ENCODE measurements around the gene FAM222A.
A peak's percentile ranks its signal among the peaks of the same experiment; 100 is the strongest.

FAM222A gene

GRCh38 chr12:109777544-109777943 lies 63.9 kb downstream of the FAM222A start:
- peak; percentile 43 for DNase-seq (ENCODE audit: low read depth)
- no peak for TF ChIP-seq CTCF (IDR thresholded peaks at IDR 0.05; ENCODE audit: low read depth, low read length, missing control alignments)
- no peak overlapping the region for H3K4me3 ChIP-seq (ENCODE audit: low read depth, low read length)

- no peak for TF ChIP-seq CTCF (IDR thresholded peaks at IDR 0.05; ENCODE audit: low read depth, low read length, missing control alignments)
- H3K4me3 ChIP-seq (ENCODE audit: low read depth, low read length), result no peak overlapping the region
- DNase-seq (ENCODE audit: low read depth), result no peak
Measured at GRCh38 chr12:109778684-109779083, 65.1 kb downstream of the FAM222A start.

DNA sequence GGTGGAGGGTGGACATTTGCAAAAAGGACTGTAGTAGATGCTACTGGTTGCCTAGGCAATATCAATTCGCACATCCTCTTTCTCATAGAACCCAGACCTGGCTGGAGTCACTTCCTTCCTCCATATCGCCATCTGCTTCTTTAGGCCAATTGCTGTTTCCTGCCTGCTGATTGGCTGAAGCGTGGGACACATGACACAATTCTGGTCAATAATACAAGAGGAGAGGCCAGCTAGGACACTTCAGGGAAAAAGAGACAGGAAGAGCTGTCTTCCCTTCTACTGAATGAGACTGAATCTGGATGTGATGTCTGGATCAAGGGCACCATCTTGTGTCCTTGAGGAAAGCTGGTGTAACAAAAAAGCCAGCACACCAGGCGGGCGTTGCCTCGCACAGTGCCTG lies 65.8 kb downstream of the FAM222A start:
- H3K4me3 ChIP-seq (ENCODE audit: low read depth, low read length), result no peak overlapping the region
- TF ChIP-seq CTCF (IDR thresholded peaks at IDR 0.05; ENCODE audit: low read depth, low read length, missing control alignments), result no peak
- DNase-seq (ENCODE audit: low read depth), result no peak

- no peak for TF ChIP-seq CTCF (IDR thresholded peaks at IDR 0.05; ENCODE audit: low read depth, low read length, missing control alignments)
- H3K4me3 ChIP-seq (ENCODE audit: low read depth, low read length), result no peak overlapping the region
- DNase-seq (ENCODE audit: low read depth), result no peak
Measured at GRCh38 chr12:109781668-109782325, 68.2 kb downstream of the FAM222A start.

DNA sequence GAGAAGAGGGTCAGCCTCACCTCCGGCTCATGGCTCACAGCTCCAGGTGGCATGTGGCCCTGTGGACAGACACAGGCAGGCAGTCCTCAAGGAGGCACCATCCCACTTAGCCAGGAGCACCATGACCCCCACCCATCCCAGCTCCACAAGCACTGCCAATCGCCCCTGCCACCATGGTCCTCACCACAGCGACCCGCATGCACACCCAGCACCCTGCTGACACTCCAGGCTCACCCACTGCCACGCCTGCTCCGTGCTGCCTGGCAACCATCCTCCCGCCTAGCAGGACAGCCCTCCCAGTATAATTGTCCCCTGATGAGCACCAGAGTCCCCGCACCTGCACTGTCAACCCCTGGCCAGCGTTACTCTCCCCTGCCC lies 68.7 kb downstream of the FAM222A start:
- no peak for TF ChIP-seq CTCF (IDR thresholded peaks at IDR 0.05; ENCODE audit: low read depth, low read length, missing control alignments)
- no peak for DNase-seq (ENCODE audit: low read depth)

DNA sequence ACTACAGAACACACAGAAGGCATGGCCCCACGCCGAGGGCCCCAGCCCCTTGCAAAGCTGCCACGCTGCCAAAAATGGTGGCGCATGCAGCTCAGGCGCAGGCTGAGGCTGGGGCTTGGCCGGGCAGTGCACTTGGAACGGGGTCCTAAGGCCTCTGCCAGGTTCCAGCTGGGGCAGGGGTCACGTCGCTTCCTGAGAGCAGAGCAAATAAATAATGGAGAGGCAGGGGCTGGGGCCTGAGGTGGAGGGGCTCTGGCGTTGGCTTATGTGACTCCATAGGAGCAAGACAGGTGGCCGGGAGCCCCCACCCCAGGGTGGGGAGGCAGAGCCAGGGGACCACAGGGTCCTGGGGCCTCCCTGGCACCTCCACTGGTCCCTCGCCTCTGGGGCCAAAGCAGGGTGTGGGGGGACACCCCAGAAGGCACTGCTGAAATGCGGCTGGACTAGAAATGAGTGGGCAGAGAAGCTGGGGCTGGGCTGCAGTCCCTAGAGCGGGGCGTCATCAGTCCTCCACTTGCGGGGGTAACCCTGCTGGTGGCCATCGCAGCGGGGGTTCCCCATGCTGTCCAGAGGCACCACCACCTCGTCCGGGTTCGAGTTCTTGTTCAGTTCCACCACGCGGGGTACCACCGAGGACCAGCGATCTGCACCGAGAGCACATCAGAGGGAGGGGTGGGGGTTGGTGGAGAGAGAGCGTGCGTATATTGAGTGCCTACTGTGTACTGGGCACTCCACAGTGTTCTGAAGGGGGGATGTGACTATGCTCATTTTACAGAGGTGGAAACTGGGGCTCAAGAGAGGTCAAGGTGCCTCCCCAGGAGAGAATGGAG lies 69.7 kb downstream of the FAM222A start:
- no peak overlapping the region for H3K4me3 ChIP-seq (ENCODE audit: low read depth, low read length)
- DNase-seq (ENCODE audit: low read depth), result no peak
- no peak for TF ChIP-seq CTCF (IDR thresholded peaks at IDR 0.05; ENCODE audit: low read depth, low read length, missing control alignments)

More for the DNA sequence above, 68.7 kb downstream of the FAM222A start:
- no peak overlapping the region for H3K4me3 ChIP-seq (ENCODE audit: low read depth, low read length)

GRCh38 chr12:109783965-109784244 lies 70.3 kb downstream of the FAM222A start:
- DNase-seq (ENCODE audit: low read depth), result no peak
- H3K4me3 ChIP-seq (ENCODE audit: low read depth, low read length), result no peak overlapping the region
- TF ChIP-seq CTCF (IDR thresholded peaks at IDR 0.05; ENCODE audit: low read depth, low read length, missing control alignments), result no peak
